Measurements from ENCODE around the gene CCDC77. TPM values are rescaled to one million over a fixed set of nuclear protein-coding genes. Genes with fewer than 3 reads are reported as not detected.

CCDC77 gene
- total RNA-seq, 1 experiment from 2014 or later, result 12.3 TPM

DNA sequence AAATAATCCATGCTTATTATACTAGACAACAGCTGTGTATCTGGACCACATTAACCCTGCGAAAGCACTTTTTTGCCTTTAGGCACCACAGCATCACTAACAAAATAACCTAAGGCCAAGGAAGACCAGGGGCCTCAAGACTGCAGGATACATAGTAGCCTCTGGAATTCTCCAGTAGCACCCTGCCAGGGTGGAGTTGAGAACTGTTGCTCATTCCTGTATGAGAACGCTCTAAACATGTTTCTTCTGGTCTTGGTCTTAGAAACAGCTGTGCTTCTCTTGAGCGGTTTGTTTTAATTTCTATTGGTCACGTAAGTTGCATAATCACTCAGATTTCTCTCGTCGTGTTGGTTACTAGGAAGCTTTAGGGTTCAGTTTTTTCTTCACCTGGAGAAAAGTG, 66.1 kb downstream of the CCDC77 start:
- Histone ChIP-seq H4K20me1 (ENCODE audit: insufficient read depth) (no peaks in the 10 kb centered on the region), H3K9me3 (ENCODE audit: control insufficient read depth in 1 of 2, insufficient read depth in 1 of 2, low read depth in 1 of 2, low read length in 2 of 2) (no peaks in the 10 kb centered on the region), H3K4me1 (ENCODE audit: control insufficient read depth in 1 of 2, insufficient read depth in 2 of 2, low read length in 2 of 2) (peaks cover 37 to 39% of the 10 kb centered on the region in 2 experiments), H3K79me2 (ENCODE audit: insufficient read depth, low read length) (no peaks in the 10 kb centered on the region), H3K27ac (ENCODE audit: low read depth, low read length) (no peak overlapping the region), H3K9ac (ENCODE audit: low read length) (no peak overlapping the region), H2AFZ (ENCODE audit: low read depth, low read length, poor library complexity, severe bottlenecking) (no peak overlapping the region), H3K4me2 (ENCODE audit: low read length) (no peak overlapping the region), H3K36me3 (ENCODE audit: control insufficient read depth in 1 of 2, insufficient read depth in 2 of 2, low read length in 2 of 2) (no peaks in the 10 kb centered on the region), H3K9me2 (ENCODE audit: insufficient read depth) (no peaks in the 10 kb centered on the region), H3K27me3 (ENCODE audit: insufficient read depth, low read length) (no peaks in the 10 kb centered on the region), H3K4me3 (replicated peaks in 1 of 2; ENCODE audit: low read depth in 1 of 2, low read length in 2 of 2) (no peak overlapping the region)
- POLR2A ChIA-PET, result no interaction called here
- intact Hi-C loops (cut with micrococcal nuclease), result no loop called here
- TF ChIP-seq ELF1 (IDR thresholded peaks at IDR 0.05; ENCODE audit: borderline replicate concordance, low read depth) (no peak), SP1 (IDR thresholded peaks at IDR 0.05; ENCODE audit: low read depth) (no peak), POLR2A (IDR thresholded peaks at IDR 0.05; ENCODE audit: borderline replicate concordance, extremely low read depth, insufficient read depth, insufficient read length) (no peak), CEBPB (IDR thresholded peaks at IDR 0.05; ENCODE audit: low read depth) (no peak), SIN3A (IDR thresholded peaks at IDR 0.05; ENCODE audit: low read depth) (no peak), ZNF274 (IDR thresholded peaks at IDR 0.05; ENCODE audit: low read depth, low read length) (no peak), CBX3 (IDR thresholded peaks at IDR 0.05; ENCODE audit: low read depth) (no peak), RAD21 (IDR thresholded peaks at IDR 0.05; ENCODE audit: low read depth) (no peak), YY1 (IDR thresholded peaks at IDR 0.05; ENCODE audit: extremely low read depth, insufficient replicate concordance, low read depth, low read length) (no peak), MAX (IDR thresholded peaks at IDR 0.05) (no peak), EGR1 (IDR thresholded peaks at IDR 0.05; ENCODE audit: low read depth) (no peak), POLR2AphosphoS5 (IDR thresholded peaks at IDR 0.05; ENCODE audit: low read depth, low read length) (no peak), ZFX (IDR thresholded peaks at IDR 0.05) (no peak), EZH2phosphoT487 (IDR thresholded peaks at IDR 0.05; ENCODE audit: borderline replicate concordance) (no peak), ATF3 (IDR thresholded peaks at IDR 0.05) (no peak), TCF7L2 (IDR thresholded peaks at IDR 0.05; ENCODE audit: borderline replicate concordance, extremely low read depth, insufficient read depth, insufficient read length) (no peak), FOSL1 (IDR thresholded peaks at IDR 0.05; ENCODE audit: low read depth) (no peak), EZH2 (IDR thresholded peaks at IDR 0.05) (no peak)
- TF ChIP-seq, protein P1, sequence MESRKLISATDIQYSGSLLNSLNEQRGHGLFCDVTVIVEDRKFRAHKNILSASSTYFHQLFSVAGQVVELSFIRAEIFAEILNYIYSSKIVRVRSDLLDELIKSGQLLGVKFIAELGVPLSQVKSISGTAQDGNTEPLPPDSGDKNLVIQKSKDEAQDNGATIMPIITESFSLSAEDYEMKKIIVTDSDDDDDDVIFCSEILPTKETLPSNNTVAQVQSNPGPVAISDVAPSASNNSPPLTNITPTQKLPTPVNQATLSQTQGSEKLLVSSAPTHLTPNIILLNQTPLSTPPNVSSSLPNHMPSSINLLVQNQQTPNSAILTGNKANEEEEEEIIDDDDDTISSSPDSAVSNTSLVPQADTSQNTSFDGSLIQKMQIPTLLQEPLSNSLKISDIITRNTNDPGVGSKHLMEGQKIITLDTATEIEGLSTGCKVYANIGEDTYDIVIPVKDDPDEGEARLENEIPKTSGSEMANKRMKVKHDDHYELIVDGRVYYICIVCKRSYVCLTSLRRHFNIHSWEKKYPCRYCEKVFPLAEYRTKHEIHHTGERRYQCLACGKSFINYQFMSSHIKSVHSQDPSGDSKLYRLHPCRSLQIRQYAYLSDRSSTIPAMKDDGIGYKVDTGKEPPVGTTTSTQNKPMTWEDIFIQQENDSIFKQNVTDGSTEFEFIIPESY (IDR thresholded peaks at IDR 0.05; ENCODE audit: extremely low read depth, insufficient replicate concordance, low read length), result no peak
- TF ChIP-seq, protein P2, sequence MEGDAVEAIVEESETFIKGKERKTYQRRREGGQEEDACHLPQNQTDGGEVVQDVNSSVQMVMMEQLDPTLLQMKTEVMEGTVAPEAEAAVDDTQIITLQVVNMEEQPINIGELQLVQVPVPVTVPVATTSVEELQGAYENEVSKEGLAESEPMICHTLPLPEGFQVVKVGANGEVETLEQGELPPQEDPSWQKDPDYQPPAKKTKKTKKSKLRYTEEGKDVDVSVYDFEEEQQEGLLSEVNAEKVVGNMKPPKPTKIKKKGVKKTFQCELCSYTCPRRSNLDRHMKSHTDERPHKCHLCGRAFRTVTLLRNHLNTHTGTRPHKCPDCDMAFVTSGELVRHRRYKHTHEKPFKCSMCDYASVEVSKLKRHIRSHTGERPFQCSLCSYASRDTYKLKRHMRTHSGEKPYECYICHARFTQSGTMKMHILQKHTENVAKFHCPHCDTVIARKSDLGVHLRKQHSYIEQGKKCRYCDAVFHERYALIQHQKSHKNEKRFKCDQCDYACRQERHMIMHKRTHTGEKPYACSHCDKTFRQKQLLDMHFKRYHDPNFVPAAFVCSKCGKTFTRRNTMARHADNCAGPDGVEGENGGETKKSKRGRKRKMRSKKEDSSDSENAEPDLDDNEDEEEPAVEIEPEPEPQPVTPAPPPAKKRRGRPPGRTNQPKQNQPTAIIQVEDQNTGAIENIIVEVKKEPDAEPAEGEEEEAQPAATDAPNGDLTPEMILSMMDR (IDR thresholded peaks at IDR 0.05 in 2 of 3, conservative IDR thresholded peaks at IDR 0.05 in 1 of 3; ENCODE audit: borderline replicate concordance in 1 of 3, insufficient read depth in 1 of 3, low read depth in 2 of 3, low read length in 2 of 3), result no peak
- no TSS peak for BruUV-seq (replicated peaks)
- RAD21 ChIA-PET (ENCODE audit: low non-redundant PET in 1 of 2, low total read pairs in 2 of 2, uncharacterized antibody in 2 of 2, unreplicated experiment in 2 of 2), result no interaction called here
- CTCF ChIA-PET, result no interaction called here
- DNase-seq (ENCODE audit: low read depth, low spot score), result no peak
- ATAC-seq, result no peak

Data from HCT116 (cell line).